WTC11 (cell line): Measurements from ENCODE around the gene OR2L3. TPM values are rescaled to one million over a fixed set of nuclear protein-coding genes. Genes with fewer than 3 reads are reported as not detected.

Source experiments
- ATAC-seq: fragments of 200-7000 bp; cut with Tn5 transposase; 2 replicates; pipeline ENCODE4 v1.10.0; 2021; ENCODE audit warnings: mild to moderate bottlenecking, moderate library complexity
- CTCF ChIA-PET: fragments of 300-600 bp; sonication (Branson Sonifier 250); formaldehyde crosslinking; loops from one replicate; lab custom pipeline; 2021; ENCODE audit warnings: antibody characterized with exemption; lab: Charles Lee
- POLR2A ChIA-PET: fragments of 350-600 bp; sonication (Branson Sonifier 250); formaldehyde crosslinking; loops from one replicate; lab custom pipeline; 2021; ENCODE audit warnings: antibody characterized with exemption; lab: Charles Lee
- DNase-seq: peaks from one replicate; pipeline ENCODE4 v3.0.0; 2021; ENCODE audit warnings: low spot score
- H3K27ac Mint-ChIP-seq: 2 replicates; pipeline ENCODE4 v1.8.0; 2021; ENCODE audit warnings: mixed read lengths
- H3K27me3 Mint-ChIP-seq: 2 replicates; pipeline ENCODE4 v1.8.0; 2021; ENCODE audit warnings: low read depth, mild to moderate bottlenecking, moderate library complexity, mixed read lengths
- H3K36me3 Mint-ChIP-seq: 2 replicates; pipeline ENCODE4 v1.8.0; 2021; ENCODE audit warnings: mixed read lengths
- H3K4me1 Mint-ChIP-seq: 2 replicates; pipeline ENCODE4 v1.8.0; 2022; ENCODE audit warnings: mixed read lengths
- H3K4me3 Mint-ChIP-seq: 2 replicates; pipeline ENCODE4 v1.8.0; 2021; ENCODE audit warnings: mild to moderate bottlenecking, moderate library complexity, mixed read lengths
- H3K9me3 Mint-ChIP-seq: 2 replicates; pipeline ENCODE4 v1.8.0; 2021; ENCODE audit warnings: mixed read lengths
- GABPB1 ChIP-seq: sonication (generic); formaldehyde crosslinking; IDR thresholded peaks from 2 replicates; pipeline ENCODE4 v1.8.1; 2023; ENCODE audit warnings: mild to moderate bottlenecking, missing genetic modification reagents
- HMGA2 ChIP-seq: fragments of 250-450 bp; sonication (Bioruptor Pico); IDR thresholded peaks from 2 replicates; pipeline ENCODE4 v1.4.0; 2021; ENCODE audit warnings: mild to moderate bottlenecking, moderate library complexity
- JUN ChIP-seq: sonication (generic); formaldehyde crosslinking; IDR thresholded peaks from 2 replicates; pipeline ENCODE4 v1.8.0; 2023; ENCODE audit warnings: mild to moderate bottlenecking, missing genetic modification reagents
- MYBL2 ChIP-seq: sonication (generic); formaldehyde crosslinking; IDR thresholded peaks from 2 replicates; pipeline ENCODE4 v1.8.1; 2023; ENCODE audit warnings: mild to moderate bottlenecking, moderate library complexity, missing genetic modification reagents
- OVOL2 ChIP-seq: fragments of 250-450 bp; sonication (Bioruptor Pico); IDR thresholded peaks from 2 replicates; pipeline ENCODE4 v1.9.0; 2021; ENCODE audit warnings: mild to moderate bottlenecking, borderline replicate concordance
- PRRX2 ChIP-seq: fragments of 250-450 bp; sonication (Bioruptor Pico); IDR thresholded peaks from 2 replicates; pipeline ENCODE4 v1.8.0; 2021; ENCODE audit warnings: mild to moderate bottlenecking
- total RNA-seq: library from RNA; stranded (reverse); gene quantifications from 3 replicates; pipeline ENCODE4 v1.2.3, GENCODE V29; 2021
- TF ChIP-seq, protein P1 (sequence below): fragments of 250-450 bp; sonication (Bioruptor Pico); IDR thresholded peaks from 2 replicates; pipeline ENCODE4 v1.9.0; 2021; ENCODE audit warnings: mild to moderate bottlenecking
- TF ChIP-seq, protein P2 (sequence below): sonication (generic); formaldehyde crosslinking; conservative IDR thresholded peaks from 2 replicates; pipeline ENCODE4 v1.8.1; 2023; ENCODE audit warnings: mild to moderate bottlenecking, low read depth, missing genetic modification reagents, moderate library complexity
- TF ChIP-seq, protein P3 (sequence below): fragments of 250-450 bp; sonication (Bioruptor Pico); conservative IDR thresholded peaks from 2 replicates; pipeline ENCODE4 v1.9.0; 2021; ENCODE audit warnings: mild to moderate bottlenecking
- TF ChIP-seq, protein P4 (sequence below): fragments of 250-450 bp; sonication (Bioruptor Pico); IDR thresholded peaks from 2 replicates; pipeline ENCODE4 v2.1.2; 2022; ENCODE audit warnings: mild to moderate bottlenecking, moderate library complexity
- TF ChIP-seq, protein P5 (sequence below): sonication (generic); formaldehyde crosslinking; IDR thresholded peaks from 2 replicates; pipeline ENCODE4 v1.8.0; 2023; ENCODE audit warnings: missing genetic modification reagents
- TF ChIP-seq, protein P6 (sequence below): sonication (generic); formaldehyde crosslinking; IDR thresholded peaks from 2 replicates; pipeline ENCODE4 v1.8.0; 2022; ENCODE audit warnings: mild to moderate bottlenecking, missing genetic modification reagents
- TF ChIP-seq, protein P7 (sequence below): sonication (generic); formaldehyde crosslinking; IDR thresholded peaks from 2 replicates; pipeline ENCODE4 v1.8.1; 2022; ENCODE audit warnings: mild to moderate bottlenecking, missing genetic modification reagents, moderate library complexity, borderline replicate concordance
- TF ChIP-seq, protein P8 (sequence below): fragments of 200-600 bp; IDR thresholded peaks from 2 replicates; pipeline ENCODE4 v1.8.0; 2022; ENCODE audit warnings: antibody characterized with exemption

The OR2L3 gene
- total RNA-seq, 1 experiment from 2014 or later = not detected

DNA sequence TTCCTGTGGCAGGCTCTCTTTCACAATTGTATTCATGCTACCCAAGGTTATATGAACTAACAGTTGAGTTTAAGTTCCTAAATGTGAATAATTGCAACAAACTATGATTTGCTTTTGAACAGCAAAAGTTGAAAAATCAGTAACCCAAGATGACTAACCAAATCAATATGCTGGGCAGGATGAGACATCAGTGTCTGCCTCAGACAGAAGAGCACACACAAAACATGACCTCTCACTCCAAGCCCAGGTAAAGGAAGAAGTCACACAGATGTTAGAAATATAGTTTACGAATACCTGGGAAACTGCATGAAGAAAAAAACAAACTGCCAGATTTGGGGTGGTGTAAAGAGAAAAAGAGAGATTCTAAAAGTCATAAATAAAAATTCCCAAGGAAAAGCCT lies 51.9 kb downstream of the OR2L3 start (continued):
- no peak for TF ChIP-seq HMGA2 (CRISPR knock-in tag)
- TF ChIP-seq, protein P1, sequence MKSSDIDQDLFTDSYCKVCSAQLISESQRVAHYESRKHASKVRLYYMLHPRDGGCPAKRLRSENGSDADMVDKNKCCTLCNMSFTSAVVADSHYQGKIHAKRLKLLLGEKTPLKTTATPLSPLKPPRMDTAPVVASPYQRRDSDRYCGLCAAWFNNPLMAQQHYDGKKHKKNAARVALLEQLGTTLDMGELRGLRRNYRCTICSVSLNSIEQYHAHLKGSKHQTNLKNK (CRISPR knock-in tag) = no peak

DNA sequence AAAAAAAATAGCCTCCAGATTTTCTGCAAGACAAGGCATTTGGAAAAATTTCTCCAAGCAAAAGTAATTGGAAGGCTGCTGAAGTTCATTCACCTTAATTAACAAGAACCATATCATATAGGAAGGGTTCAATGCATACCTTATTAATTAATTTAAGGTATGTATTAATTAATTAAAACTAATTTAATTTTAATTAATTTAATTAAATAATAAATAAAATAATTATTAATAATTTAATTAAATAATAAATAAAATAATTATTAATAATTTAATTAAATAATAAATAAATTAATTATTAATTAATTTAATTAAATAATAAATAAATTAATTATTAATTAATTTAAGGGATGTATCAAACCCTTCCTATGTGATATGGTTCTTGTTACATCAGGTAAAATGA lies 56.2 kb downstream of the OR2L3 start:
- no peak for TF ChIP-seq GABPB1 (CRISPR knock-in tag)
- TF ChIP-seq HMGA2 (CRISPR knock-in tag) = peak; percentile 88
- TF ChIP-seq, all 79 proteins: peak for 1
- ATAC-seq (no peak), DNase-seq (no peak)
- no peaks in the 10 kb centered on the region for H3K4me1 Mint-ChIP-seq
- peaks cover 90% of the 10 kb centered on the region for H3K9me3 Mint-ChIP-seq
- H3K27ac Mint-ChIP-seq = no peak overlapping the region
- ChIA-PET POLR2A (no interaction called here), CTCF (no interaction called here)
- H3K36me3 Mint-ChIP-seq = peaks cover 73% of the 10 kb centered on the region
- H3K4me3 Mint-ChIP-seq = no peak overlapping the region
- peaks cover 16% of the 10 kb centered on the region for H3K27me3 Mint-ChIP-seq

DNA sequence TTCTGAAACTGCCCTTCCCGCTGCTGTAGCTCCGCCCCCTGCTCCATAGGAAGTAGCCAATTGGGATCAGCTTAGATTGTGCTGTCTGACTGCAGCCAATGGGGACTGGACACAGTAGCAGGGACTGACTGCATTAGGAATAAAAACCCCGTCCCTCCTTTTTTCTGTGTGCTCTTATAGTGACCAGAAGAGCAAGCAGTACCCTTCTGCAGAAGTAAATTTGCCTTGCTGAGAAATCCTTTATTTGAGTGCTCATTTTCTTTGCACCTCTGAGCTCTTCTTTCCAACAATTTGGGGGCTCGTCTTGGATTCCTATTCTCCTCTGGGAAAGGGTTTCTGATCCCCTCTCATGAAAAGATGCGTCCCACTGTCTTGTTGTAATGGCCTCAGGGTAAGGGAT lies 64.5 kb downstream of the OR2L3 start:
- TF ChIP-seq, protein P2, sequence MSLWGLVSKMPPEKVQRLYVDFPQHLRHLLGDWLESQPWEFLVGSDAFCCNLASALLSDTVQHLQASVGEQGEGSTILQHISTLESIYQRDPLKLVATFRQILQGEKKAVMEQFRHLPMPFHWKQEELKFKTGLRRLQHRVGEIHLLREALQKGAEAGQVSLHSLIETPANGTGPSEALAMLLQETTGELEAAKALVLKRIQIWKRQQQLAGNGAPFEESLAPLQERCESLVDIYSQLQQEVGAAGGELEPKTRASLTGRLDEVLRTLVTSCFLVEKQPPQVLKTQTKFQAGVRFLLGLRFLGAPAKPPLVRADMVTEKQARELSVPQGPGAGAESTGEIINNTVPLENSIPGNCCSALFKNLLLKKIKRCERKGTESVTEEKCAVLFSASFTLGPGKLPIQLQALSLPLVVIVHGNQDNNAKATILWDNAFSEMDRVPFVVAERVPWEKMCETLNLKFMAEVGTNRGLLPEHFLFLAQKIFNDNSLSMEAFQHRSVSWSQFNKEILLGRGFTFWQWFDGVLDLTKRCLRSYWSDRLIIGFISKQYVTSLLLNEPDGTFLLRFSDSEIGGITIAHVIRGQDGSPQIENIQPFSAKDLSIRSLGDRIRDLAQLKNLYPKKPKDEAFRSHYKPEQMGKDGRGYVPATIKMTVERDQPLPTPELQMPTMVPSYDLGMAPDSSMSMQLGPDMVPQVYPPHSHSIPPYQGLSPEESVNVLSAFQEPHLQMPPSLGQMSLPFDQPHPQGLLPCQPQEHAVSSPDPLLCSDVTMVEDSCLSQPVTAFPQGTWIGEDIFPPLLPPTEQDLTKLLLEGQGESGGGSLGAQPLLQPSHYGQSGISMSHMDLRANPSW (CRISPR knock-in tag) = no peak
- TF ChIP-seq, protein P3, sequence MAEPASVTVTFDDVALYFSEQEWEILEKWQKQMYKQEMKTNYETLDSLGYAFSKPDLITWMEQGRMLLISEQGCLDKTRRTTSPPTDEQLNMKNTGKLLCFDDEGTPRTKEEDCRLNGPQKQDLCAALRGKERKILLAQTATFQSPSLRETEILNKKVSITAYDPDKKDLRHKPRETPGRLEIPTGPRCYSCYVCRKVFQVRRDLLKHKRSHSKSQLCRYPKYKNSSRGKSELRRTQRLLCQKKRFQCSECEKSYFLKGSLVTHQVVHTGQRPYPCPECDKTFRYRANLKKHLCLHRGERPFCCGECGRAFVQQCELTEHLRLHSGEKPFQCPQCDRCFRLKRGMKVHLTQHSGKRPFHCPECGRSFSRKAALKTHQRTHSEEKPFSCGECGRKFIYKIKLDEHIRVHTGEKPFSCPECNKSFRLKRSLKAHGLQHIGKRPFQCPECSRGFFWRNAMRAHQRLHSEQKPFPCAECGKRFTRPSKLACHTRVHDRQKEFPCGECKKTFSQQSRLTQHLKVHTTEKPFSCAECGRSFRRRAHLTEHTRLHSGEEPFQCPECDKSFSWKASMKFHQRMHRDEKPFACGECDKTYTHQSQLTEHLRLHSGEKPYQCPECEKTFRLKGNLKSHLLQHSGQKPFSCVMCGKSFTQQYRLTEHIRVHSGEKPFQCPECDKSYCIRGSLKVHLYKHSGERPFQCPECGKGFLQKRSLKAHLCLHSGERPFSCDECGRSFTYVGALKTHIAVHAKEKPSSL (CRISPR knock-in tag) = no peak
- TF ChIP-seq PRRX2 (CRISPR knock-in tag) (no peak), MYBL2 (CRISPR knock-in tag) (no peak), OVOL2 (no peak), JUN (CRISPR knock-in tag) (no peak)
- TF ChIP-seq, protein P4, sequence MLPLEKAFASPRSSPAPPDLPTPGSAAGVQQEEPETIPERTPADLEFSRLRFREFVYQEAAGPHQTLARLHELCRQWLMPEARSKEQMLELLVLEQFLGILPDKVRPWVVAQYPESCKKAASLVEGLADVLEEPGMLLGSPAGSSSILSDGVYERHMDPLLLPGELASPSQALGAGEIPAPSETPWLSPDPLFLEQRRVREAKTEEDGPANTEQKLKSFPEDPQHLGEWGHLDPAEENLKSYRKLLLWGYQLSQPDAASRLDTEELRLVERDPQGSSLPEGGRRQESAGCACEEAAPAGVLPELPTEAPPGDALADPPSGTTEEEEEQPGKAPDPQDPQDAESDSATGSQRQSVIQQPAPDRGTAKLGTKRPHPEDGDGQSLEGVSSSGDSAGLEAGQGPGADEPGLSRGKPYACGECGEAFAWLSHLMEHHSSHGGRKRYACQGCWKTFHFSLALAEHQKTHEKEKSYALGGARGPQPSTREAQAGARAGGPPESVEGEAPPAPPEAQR (CRISPR knock-in tag) = no peak
- TF ChIP-seq, protein P5, sequence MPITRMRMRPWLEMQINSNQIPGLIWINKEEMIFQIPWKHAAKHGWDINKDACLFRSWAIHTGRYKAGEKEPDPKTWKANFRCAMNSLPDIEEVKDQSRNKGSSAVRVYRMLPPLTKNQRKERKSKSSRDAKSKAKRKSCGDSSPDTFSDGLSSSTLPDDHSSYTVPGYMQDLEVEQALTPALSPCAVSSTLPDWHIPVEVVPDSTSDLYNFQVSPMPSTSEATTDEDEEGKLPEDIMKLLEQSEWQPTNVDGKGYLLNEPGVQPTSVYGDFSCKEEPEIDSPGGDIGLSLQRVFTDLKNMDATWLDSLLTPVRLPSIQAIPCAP (CRISPR knock-in tag) = no peak
- TF ChIP-seq, protein P1 (CRISPR knock-in tag) = no peak
- TF ChIP-seq, protein P6, sequence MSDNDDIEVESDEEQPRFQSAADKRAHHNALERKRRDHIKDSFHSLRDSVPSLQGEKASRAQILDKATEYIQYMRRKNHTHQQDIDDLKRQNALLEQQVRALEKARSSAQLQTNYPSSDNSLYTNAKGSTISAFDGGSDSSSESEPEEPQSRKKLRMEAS (CRISPR knock-in tag) = no peak
- TF ChIP-seq, protein P7, sequence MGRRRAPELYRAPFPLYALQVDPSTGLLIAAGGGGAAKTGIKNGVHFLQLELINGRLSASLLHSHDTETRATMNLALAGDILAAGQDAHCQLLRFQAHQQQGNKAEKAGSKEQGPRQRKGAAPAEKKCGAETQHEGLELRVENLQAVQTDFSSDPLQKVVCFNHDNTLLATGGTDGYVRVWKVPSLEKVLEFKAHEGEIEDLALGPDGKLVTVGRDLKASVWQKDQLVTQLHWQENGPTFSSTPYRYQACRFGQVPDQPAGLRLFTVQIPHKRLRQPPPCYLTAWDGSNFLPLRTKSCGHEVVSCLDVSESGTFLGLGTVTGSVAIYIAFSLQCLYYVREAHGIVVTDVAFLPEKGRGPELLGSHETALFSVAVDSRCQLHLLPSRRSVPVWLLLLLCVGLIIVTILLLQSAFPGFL (CRISPR knock-in tag) = no peak
- TF ChIP-seq, protein P8, sequence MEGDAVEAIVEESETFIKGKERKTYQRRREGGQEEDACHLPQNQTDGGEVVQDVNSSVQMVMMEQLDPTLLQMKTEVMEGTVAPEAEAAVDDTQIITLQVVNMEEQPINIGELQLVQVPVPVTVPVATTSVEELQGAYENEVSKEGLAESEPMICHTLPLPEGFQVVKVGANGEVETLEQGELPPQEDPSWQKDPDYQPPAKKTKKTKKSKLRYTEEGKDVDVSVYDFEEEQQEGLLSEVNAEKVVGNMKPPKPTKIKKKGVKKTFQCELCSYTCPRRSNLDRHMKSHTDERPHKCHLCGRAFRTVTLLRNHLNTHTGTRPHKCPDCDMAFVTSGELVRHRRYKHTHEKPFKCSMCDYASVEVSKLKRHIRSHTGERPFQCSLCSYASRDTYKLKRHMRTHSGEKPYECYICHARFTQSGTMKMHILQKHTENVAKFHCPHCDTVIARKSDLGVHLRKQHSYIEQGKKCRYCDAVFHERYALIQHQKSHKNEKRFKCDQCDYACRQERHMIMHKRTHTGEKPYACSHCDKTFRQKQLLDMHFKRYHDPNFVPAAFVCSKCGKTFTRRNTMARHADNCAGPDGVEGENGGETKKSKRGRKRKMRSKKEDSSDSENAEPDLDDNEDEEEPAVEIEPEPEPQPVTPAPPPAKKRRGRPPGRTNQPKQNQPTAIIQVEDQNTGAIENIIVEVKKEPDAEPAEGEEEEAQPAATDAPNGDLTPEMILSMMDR = no peak
- TF ChIP-seq, all 79 proteins: peak for 0
- H3K4me3 Mint-ChIP-seq = no peak overlapping the region
- ChIA-PET CTCF (no interaction called here), POLR2A (no interaction called here)
- H3K9me3 Mint-ChIP-seq = peaks cover 85% of the 10 kb centered on the region
- no peak for ATAC-seq
- H3K27ac Mint-ChIP-seq = no peak overlapping the region
- H3K4me1 Mint-ChIP-seq = no peaks in the 10 kb centered on the region
- peaks cover 70% of the 10 kb centered on the region for H3K36me3 Mint-ChIP-seq
- DNase-seq = no peak
- H3K27me3 Mint-ChIP-seq = peaks cover 9% of the 10 kb centered on the region; the same call in 1 of the 2 replicates
